ENCODE data around the gene PKDREJ. TPM values are rescaled to one million over a fixed set of nuclear protein-coding genes. Genes with fewer than 3 reads are reported as not detected.

PKDREJ gene
- total RNA-seq, 1 donor from 2014 or later: not detected

- Histone ChIP-seq H3K27me3 (no peaks in the 10 kb centered on the region), H3K9me3 (no peaks in the 10 kb centered on the region), H3K27ac (no peak overlapping the region), H3K4me3 (peak overlapping the region; percentile 33 to 54), H3K4me1 (peaks cover 10% of the 10 kb centered on the region), H3K36me3 (no peaks in the 10 kb centered on the region)
- intact Hi-C loops (cut with DNase I): loop anchor here (10.0 kb wide), 2 partner anchors 108 to 138 kb away; partner anchors contain the start of gene PPARA
- TF ChIP-seq CTCF (IDR thresholded peaks at IDR 0.05) (no peak), POLR2A (IDR thresholded peaks at IDR 0.05) (no peak)
- DNase-seq (ENCODE audit: extremely low spot score in 2 of 2): no peak
Observed at GRCh38 chr22:46262449-46263215, 511 bp downstream of the PKDREJ start.

GRCh38 chr22:46260038-46260437 lies 3.1 kb downstream of the PKDREJ start:
- no peak for TF ChIP-seq POLR2AphosphoS5 (IDR thresholded peaks at IDR 0.05; ENCODE audit: insufficient read depth in 1 of 2, low read depth in 1 of 2)
- no peak for TF ChIP-seq CTCF (IDR thresholded peaks at IDR 0.05)
- TF ChIP-seq POLR2A (IDR thresholded peaks at IDR 0.05): no peak
- Histone ChIP-seq H3K4me1 (no peaks in the 10 kb centered on the region), H3K9me3 (no peaks in the 10 kb centered on the region), H3K27ac (no peak overlapping the region), H3K4me3 (no peak overlapping the region), H3K27me3 (no peaks in the 10 kb centered on the region), H3K36me3 (no peaks in the 10 kb centered on the region)
- intact Hi-C loops (cut with DNase I): loop anchor here (10.0 kb wide), 2 partner anchors 105 to 135 kb away; partner anchors contain the start of gene PPARA
- DNase-seq (ENCODE audit: extremely low spot score in 2 of 2): no peak

- no peaks in the 10 kb centered on the region for H3K27me3 ChIP-seq
- no peak overlapping the region for H3K27ac ChIP-seq
- no peak overlapping the region for H3K4me3 ChIP-seq
- no peaks in the 10 kb centered on the region for H3K9me3 ChIP-seq
- H3K4me1 ChIP-seq: no peaks in the 10 kb centered on the region
- intact Hi-C loops (cut with DNase I): no loop called here
- H3K36me3 ChIP-seq: no peaks in the 10 kb centered on the region
- TF ChIP-seq CTCF (IDR thresholded peaks at IDR 0.05): no peak
- TF ChIP-seq POLR2A (IDR thresholded peaks at IDR 0.05): no peak
- no peak for TF ChIP-seq POLR2AphosphoS5 (IDR thresholded peaks at IDR 0.05; ENCODE audit: insufficient read depth in 1 of 2, low read depth in 1 of 2)
- DNase-seq (ENCODE audit: extremely low spot score in 2 of 2): no peak
Observed at GRCh38 chr22:46259374-46259773, 3.8 kb downstream of the PKDREJ start.

GRCh38 chr22:46256358-46256958 lies 6.7 kb downstream of the PKDREJ start:
- no peaks in the 10 kb centered on the region for H3K9me3 ChIP-seq
- H3K4me3 ChIP-seq: no peak overlapping the region
- no peaks in the 10 kb centered on the region for H3K36me3 ChIP-seq
- no peak overlapping the region for H3K27ac ChIP-seq
- intact Hi-C loops (cut with DNase I): no loop called here
- no peaks in the 10 kb centered on the region for H3K27me3 ChIP-seq
- TF ChIP-seq POLR2AphosphoS5 (IDR thresholded peaks at IDR 0.05; ENCODE audit: insufficient read depth in 1 of 2, low read depth in 1 of 2): no peak
- TF ChIP-seq CTCF (IDR thresholded peaks at IDR 0.05): no peak
- no peak for TF ChIP-seq POLR2A (IDR thresholded peaks at IDR 0.05)
- H3K4me1 ChIP-seq: peaks cover under 1% of the 10 kb centered on the region
- DNase-seq (ENCODE audit: extremely low spot score in 2 of 2): no peak

DNA sequence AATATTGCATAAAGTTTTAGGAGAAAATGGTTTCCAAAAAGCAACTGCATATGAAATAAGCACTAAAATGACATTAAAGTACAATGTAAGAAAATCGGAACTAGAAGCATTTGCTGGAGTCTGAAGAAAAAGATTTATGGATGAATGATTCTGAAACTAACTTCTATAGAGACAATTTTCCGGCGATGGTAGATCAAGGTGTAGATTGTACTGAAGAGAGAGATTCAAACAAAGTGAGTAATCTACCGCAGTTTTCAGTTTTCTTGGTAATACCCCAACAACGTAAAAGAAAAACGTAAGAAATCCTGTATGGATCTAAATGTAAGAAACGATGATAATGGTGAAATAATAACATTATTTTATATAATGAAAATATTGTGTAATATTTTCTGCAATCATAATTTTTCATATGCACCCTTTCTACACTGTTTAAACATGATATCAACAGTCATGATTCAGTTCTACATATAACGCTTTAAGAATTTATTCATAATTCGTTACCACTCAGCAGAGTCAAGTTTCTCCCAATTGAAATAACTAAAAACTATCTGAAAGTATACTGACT lies 11.2 kb downstream of the PKDREJ start:
- intact Hi-C loops (cut with DNase I): no loop called here
- Histone ChIP-seq H3K27ac (no peak overlapping the region), H3K4me3 (no peak overlapping the region), H3K27me3 (no peaks in the 10 kb centered on the region), H3K9me3 (no peaks in the 10 kb centered on the region), H3K4me1 (peaks cover 22% of the 10 kb centered on the region), H3K36me3 (no peaks in the 10 kb centered on the region)
- DNase-seq (ENCODE audit: extremely low spot score in 2 of 2): no peak
- TF ChIP-seq CTCF (IDR thresholded peaks at IDR 0.05) (no peak), POLR2A (IDR thresholded peaks at IDR 0.05) (no peak), POLR2AphosphoS5 (IDR thresholded peaks at IDR 0.05; ENCODE audit: insufficient read depth in 1 of 2, low read depth in 1 of 2) (no peak)

All from vagina (tissue), 2 donors.